Fibroblast of mammary gland (primary cell): ENCODE data around the gene THEM4.

Experiments
- DNase-seq: peaks from one replicate; pipeline ENCODE4 v3.0.0-alpha.2; 2010; ENCODE audit warnings: low read depth
- H3K4me3 ChIP-seq: 2 replicates; pipeline ENCODE4 v1.5.1; 2011; ENCODE audit warnings: low read depth, mild to moderate bottlenecking, low read length, moderate library complexity; ENCODE audit not compliant: control insufficient read depth
- CTCF ChIP-seq: conservative IDR thresholded peaks from 2 replicates; pipeline ENCODE4 v1.5.1; 2011; ENCODE audit warnings: low read depth, low read length, inconsistent platforms; ENCODE audit not compliant: control insufficient read depth, insufficient read depth

The THEM4 gene

GRCh38 chr1:151841141-151841540, 68.2 kb downstream of the THEM4 start:
- H3K4me3 ChIP-seq: no peak overlapping the region
- peak; percentile 66 for DNase-seq
- TF ChIP-seq CTCF: no peak

- no peak for DNase-seq
- H3K4me3 ChIP-seq: no peak overlapping the region
- no peak for TF ChIP-seq CTCF
These were observed 68.9 kb downstream of the THEM4 start for GRCh38 chr1:151840421-151840820.

GRCh38 chr1:151839457-151840403, 69.6 kb downstream of the THEM4 start, which contains the start of gene C2CD4D:
Gene C2CD4D, minus strand, starts transcription at chr1:151839820. Its CDS starts 831 bp downstream, at chr1:151838989.
- DNase-seq: no peak
- H3K4me3 ChIP-seq: no peak within 1 kb of the TSS
- no peak for TF ChIP-seq CTCF

- H3K4me3 ChIP-seq: no peak overlapping the region
These were observed 70.3 kb downstream of the THEM4 start for GRCh38 chr1:151839082-151839412.

GRCh38 chr1:151838222-151839081, 70.9 kb downstream of the THEM4 start:
- TF ChIP-seq CTCF: no peak
- DNase-seq: no peak
- H3K4me3 ChIP-seq: no peak overlapping the region

More at GRCh38 chr1:151839082-151839412, 70.3 kb downstream of the THEM4 start:
- DNase-seq: no peak
- TF ChIP-seq CTCF: no peak

- no peak overlapping the region for H3K4me3 ChIP-seq
- no peak for DNase-seq
These were observed 71.5 kb downstream of the THEM4 start for GRCh38 chr1:151837884-151838221.

More at GRCh38 chr1:151837884-151838221, 71.5 kb downstream of the THEM4 start:
- no peak for TF ChIP-seq CTCF
